C4-2B (cell line): ENCODE data around the gene PLXDC2.

Experiments used
- H3K27ac ChIP-seq: fragments of 450-650 bp; 2 replicates; pipeline ENCODE4 v1.5.1; 2017
- ZFX ChIP-seq: fragments of 450-650 bp; IDR thresholded peaks from 2 replicates; pipeline ENCODE4 v1.6.1; 2017
- TF ChIP-seq, protein P1 (sequence below): fragments of 450-650 bp; conservative IDR thresholded peaks from 2 replicates; pipeline ENCODE4 v1.5.1; 2017; ENCODE audit warnings: mild to moderate bottlenecking

The PLXDC2 gene

DNA sequence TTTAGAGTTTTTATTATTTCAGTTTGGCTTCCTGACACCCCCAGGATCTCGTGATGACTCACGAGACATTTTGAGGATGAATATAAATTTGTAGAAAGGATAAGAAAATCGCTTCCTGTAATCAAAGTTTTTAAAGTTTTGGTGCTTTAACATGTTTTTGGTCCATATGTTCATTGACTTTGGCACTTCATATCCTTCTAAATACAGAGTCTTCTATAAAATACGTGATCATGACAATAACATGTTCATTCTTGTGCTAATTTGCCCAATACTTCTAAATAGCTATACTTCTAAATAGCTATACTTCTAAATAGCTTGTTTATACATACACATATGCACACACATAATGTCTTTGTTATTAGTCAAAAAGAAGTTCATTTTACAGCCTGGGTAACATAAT, 341.9 kb downstream of the PLXDC2 start:
- TF ChIP-seq, protein P1, sequence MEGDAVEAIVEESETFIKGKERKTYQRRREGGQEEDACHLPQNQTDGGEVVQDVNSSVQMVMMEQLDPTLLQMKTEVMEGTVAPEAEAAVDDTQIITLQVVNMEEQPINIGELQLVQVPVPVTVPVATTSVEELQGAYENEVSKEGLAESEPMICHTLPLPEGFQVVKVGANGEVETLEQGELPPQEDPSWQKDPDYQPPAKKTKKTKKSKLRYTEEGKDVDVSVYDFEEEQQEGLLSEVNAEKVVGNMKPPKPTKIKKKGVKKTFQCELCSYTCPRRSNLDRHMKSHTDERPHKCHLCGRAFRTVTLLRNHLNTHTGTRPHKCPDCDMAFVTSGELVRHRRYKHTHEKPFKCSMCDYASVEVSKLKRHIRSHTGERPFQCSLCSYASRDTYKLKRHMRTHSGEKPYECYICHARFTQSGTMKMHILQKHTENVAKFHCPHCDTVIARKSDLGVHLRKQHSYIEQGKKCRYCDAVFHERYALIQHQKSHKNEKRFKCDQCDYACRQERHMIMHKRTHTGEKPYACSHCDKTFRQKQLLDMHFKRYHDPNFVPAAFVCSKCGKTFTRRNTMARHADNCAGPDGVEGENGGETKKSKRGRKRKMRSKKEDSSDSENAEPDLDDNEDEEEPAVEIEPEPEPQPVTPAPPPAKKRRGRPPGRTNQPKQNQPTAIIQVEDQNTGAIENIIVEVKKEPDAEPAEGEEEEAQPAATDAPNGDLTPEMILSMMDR = no peak

DNA sequence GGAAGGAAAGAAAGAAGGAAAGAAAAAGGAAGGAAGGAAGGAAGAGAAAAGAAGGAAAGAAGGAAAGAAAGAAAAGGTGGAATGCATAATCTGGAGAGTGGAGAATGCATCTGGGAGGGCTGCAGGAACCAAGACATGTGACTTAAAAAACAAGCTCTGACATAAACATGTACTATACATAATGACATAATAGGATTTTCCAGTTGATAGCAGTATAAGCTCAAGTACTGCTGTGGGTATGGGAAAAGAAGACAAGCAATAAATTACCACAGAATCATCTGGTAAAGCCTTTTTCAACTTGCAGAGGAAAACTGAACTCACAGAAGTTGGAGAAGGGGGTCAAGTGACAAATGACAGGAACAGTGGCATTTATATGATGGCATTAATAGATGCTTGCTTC, 345.9 kb downstream of the PLXDC2 start:
- TF ChIP-seq, protein P1 = no peak
- TF ChIP-seq ZFX = no peak
- no peak overlapping the region for H3K27ac ChIP-seq

More for the DNA sequence above, 341.9 kb downstream of the PLXDC2 start:
- no peak overlapping the region for H3K27ac ChIP-seq

DNA sequence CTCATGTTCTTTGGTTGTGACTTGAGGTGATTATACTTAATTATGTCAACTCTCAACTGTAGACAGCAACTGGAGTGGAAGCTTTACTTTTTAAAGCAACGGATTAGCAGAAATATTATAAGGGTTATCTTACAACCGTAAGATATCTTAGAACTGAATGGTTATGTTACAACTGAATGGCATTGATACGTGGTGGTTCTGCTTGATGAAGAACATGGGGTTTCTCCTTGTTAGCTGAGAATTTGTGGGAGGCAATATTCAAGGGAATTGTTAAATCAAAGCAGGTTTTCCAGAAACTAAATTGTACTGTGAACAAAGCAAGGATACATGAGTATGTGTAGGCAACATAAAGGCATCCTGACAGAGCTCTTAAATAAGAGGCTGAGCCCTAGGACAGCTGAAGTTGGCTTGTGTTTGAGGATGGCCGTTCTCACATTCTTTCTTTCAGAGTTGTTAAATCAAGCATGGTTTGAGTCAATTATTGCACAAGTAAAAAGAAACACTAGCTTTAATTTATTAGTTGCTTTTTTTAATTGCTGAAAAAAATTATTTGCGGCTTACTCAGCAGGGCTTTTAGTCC, 350.0 kb downstream of the PLXDC2 start:
- H3K27ac ChIP-seq = no peak overlapping the region
- TF ChIP-seq ZFX = no peak
- TF ChIP-seq, protein P1 = no peak

DNA sequence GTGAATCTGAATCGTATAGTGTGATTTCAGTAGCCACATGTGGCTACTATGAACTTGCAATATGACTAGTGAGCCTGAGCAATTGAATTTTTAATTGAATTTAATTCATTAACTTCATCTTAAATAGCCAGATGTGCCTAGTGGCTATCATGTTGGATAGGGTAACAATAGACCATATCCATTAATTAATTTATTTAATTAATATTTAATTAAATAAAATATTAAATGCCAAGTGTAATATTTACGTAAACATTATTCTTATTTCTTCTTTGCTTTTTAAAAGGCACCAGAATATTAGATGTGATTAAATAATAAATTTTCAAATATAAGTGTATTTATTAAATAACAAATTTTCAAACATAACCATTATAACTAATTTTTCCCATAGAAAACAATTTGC, 354.4 kb downstream of the PLXDC2 start:
- no peak overlapping the region for H3K27ac ChIP-seq
- TF ChIP-seq, protein P1 = no peak
- no peak for TF ChIP-seq ZFX

DNA sequence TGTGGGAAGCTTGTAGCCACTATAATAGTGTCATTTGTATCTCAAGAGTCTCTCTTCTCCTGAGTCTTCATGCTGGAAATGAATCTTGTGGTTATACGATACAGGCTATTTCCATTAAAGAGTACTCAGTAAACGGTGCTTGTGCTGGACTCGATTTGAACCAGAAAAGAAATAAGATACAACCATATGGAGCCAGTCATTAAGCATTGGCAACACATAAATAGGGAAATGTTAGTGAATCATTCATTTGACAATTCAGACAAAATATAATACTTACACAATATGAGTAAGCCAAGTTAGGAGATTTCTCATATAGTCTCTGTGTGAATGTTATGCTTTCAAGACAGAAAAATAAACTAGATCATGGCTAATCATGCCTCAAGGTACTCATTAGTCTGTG, 356.8 kb downstream of the PLXDC2 start:
- no peak for TF ChIP-seq ZFX
- TF ChIP-seq, protein P1 = no peak
- H3K27ac ChIP-seq = no peak overlapping the region

DNA sequence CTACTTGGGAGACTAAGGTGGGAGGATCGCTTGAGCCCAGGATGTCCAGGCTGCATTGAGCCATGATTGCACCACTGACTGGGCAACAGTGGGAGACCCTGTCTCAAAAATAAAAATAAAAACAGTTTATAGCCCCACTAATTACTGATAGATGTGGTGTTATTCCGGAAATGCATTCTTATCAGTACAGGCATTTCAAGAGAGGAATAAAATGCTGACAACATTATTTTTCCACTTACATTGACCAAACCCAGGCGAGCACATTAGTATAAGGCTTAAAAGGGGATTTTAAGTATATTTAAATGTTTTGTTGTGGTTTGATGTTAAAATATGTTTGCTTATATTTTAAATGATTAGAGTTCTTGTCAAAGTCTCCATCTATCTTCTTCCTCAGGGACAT, 359.5 kb downstream of the PLXDC2 start:
- no peak for TF ChIP-seq ZFX
- TF ChIP-seq, protein P1 = no peak
- no peak overlapping the region for H3K27ac ChIP-seq

DNA sequence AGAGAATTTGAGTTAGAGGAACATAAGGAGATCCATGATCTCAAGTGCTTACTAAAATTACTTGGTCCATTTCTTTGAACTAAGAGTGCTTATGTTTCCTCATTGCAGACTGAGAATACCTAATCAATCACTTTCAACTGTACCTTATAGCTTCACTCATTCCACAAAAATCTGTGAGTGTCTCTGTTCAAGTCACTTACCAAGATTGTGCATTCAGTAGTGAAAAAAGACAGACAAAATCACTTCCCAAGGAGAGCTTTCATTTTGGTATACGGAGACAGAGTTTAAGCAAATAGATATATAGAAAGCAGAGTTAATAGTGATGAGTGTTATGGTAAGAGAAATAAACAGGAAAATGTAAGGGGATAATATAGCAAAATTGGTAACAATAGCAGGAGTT, 364.5 kb downstream of the PLXDC2 start:
- H3K27ac ChIP-seq = no peak overlapping the region
- TF ChIP-seq ZFX = no peak
- TF ChIP-seq, protein P1 = no peak
